Measurements from ENCODE around the gene TMEM255B.
A peak's percentile ranks its signal among the peaks of the same experiment; 100 is the strongest.
"Not testable (repeated sequence)": the region's sequence is repeated elsewhere in the genome, so short reads cannot be mapped to it uniquely, and the experiment has no call there.

Gene TMEM255B

GRCh38 chr13:113758651-113759524, at the start of gene TMEM255B:
Gene TMEM255B, plus strand, starts transcription at chr13:113759226. Its CDS starts 44 bp downstream, at chr13:113759270.
- DNase-seq (ENCODE audit: low spot score) = peak; percentile 89

- DNase-seq (ENCODE audit: low spot score) = no peak
Observed at GRCh38 chr13:113722921-113723320, 36.1 kb upstream of the TMEM255B start.

- no peak for DNase-seq (ENCODE audit: low spot score)
Observed at GRCh38 chr13:113723410-113724015, 35.5 kb upstream of the TMEM255B start.

GRCh38 chr13:113724016-113724758, 34.8 kb upstream of the TMEM255B start:
- no peak for DNase-seq (ENCODE audit: low spot score)

- DNase-seq (ENCODE audit: low spot score) = no peak
Observed at GRCh38 chr13:113724780-113725315, 34.2 kb upstream of the TMEM255B start.

GRCh38 chr13:113725329-113726105, 33.5 kb upstream of the TMEM255B start:
- not testable (repeated sequence) for DNase-seq (ENCODE audit: low spot score)

- not testable (repeated sequence) for DNase-seq (ENCODE audit: low spot score)
Observed at GRCh38 chr13:113726106-113726821, 32.8 kb upstream of the TMEM255B start.

- no peak for DNase-seq (ENCODE audit: low spot score)
Observed at GRCh38 chr13:113726961-113727411, 32.0 kb upstream of the TMEM255B start.

GRCh38 chr13:113728571-113729054, 30.4 kb upstream of the TMEM255B start:
- no peak for DNase-seq (ENCODE audit: low spot score)

GRCh38 chr13:113729187-113730019, 29.6 kb upstream of the TMEM255B start:
- no peak for DNase-seq (ENCODE audit: low spot score)

- no peak for DNase-seq (ENCODE audit: low spot score)
Observed at GRCh38 chr13:113730258-113730691, 28.8 kb upstream of the TMEM255B start.

GRCh38 chr13:113730831-113731191, 28.2 kb upstream of the TMEM255B start:
- no peak for DNase-seq (ENCODE audit: low spot score)

GRCh38 chr13:113731192-113732175, 27.5 kb upstream of the TMEM255B start:
- no peak for DNase-seq (ENCODE audit: low spot score)

- DNase-seq (ENCODE audit: low spot score) = no peak
Observed at GRCh38 chr13:113732176-113732960, 26.7 kb upstream of the TMEM255B start.

GRCh38 chr13:113732961-113733950, 25.8 kb upstream of the TMEM255B start:
- no peak for DNase-seq (ENCODE audit: low spot score)

GRCh38 chr13:113734099-113734825, 24.8 kb upstream of the TMEM255B start:
- no peak for DNase-seq (ENCODE audit: low spot score)

Measured in COLO829 (cell line).